Body of pancreas (tissue), 4 donors: Measurements from ENCODE around the gene MIA3.

ENCODE experiments used
- CTCF ChIP-seq, 7 experiments: fragments of 450-650 bp in 4 of 7; fragments of 200-600 bp in 3 of 7; sonication (generic) in 3 of 7; IDR thresholded peaks; one replicate each; pipeline ENCODE4 v1.5.1; 2016 to 2019; ENCODE audit warnings: antibody characterized with exemption in 7 of 7
- POLR2A ChIP-seq, 3 donors: fragments of 450-650 bp; IDR thresholded peaks; one replicate each; pipeline ENCODE4 v1.6.1; 2016; ENCODE audit warnings: antibody characterized with exemption in 3 of 3, mild to moderate bottlenecking in 2 of 3

- TF ChIP-seq CTCF (IDR thresholded peaks at IDR 0.05) (no peak), POLR2A (IDR thresholded peaks at IDR 0.05) (no peak)
These were observed 38.6 kb upstream of the MIA3 start for GRCh38 chr1:222579316-222579715.
